ENCODE measurements around the gene NCR3LG1. TPM values are rescaled to one million over a fixed set of nuclear protein-coding genes. Genes with fewer than 3 reads are reported as not detected.

The NCR3LG1 gene
- 2.1 TPM for total RNA-seq

- intact Hi-C loops (cut with DNase I), result no loop called here
- peak; percentile 84 for ATAC-seq
- peak; percentile 77 for DNase-seq (ENCODE audit: low spot score)
Observed at GRCh38 chr11:17351510-17352176, at the start of gene NCR3LG1. Gene NCR3LG1 (plus strand): TSS chr11:17351800. CDS start chr11:17351970, 170 bp downstream.

- intact Hi-C loops (cut with DNase I), result no loop called here
- ATAC-seq (no peak), DNase-seq (ENCODE audit: low spot score) (no peak)
Observed at GRCh38 chr11:17313349-17314231, 38.0 kb upstream of the NCR3LG1 start.

- ATAC-seq (peak; percentile 50), DNase-seq (ENCODE audit: low spot score) (no peak)
- intact Hi-C loops (cut with DNase I), result no loop called here
Observed at GRCh38 chr11:17314232-17314547, 37.4 kb upstream of the NCR3LG1 start.

GRCh38 chr11:17314904-17315426 lies 36.6 kb upstream of the NCR3LG1 start:
- ATAC-seq (no peak), DNase-seq (ENCODE audit: low spot score) (no peak)
- intact Hi-C loops (cut with DNase I), result no loop called here

- ATAC-seq (no peak), DNase-seq (ENCODE audit: low spot score) (no peak)
- intact Hi-C loops (cut with DNase I), result no loop called here
Observed at GRCh38 chr11:17328871-17329494, 22.6 kb upstream of the NCR3LG1 start.

GRCh38 chr11:17331669-17332068 lies 19.9 kb upstream of the NCR3LG1 start:
- intact Hi-C loops (cut with DNase I), result no loop called here
- ATAC-seq (no peak), DNase-seq (ENCODE audit: low spot score) (no peak)

GRCh38 chr11:17333799-17334586 lies 17.6 kb upstream of the NCR3LG1 start:
- intact Hi-C loops (cut with DNase I), result no loop called here
- DNase-seq (ENCODE audit: low spot score) (no peak), ATAC-seq (no peak)

GRCh38 chr11:17343257-17343656 lies 8.3 kb upstream of the NCR3LG1 start:
- intact Hi-C loops (cut with DNase I), result no loop called here
- ATAC-seq (no peak), DNase-seq (ENCODE audit: low spot score) (no peak)

GRCh38 chr11:17343907-17344306 lies 7.7 kb upstream of the NCR3LG1 start:
- ATAC-seq (no peak), DNase-seq (ENCODE audit: low spot score) (no peak)
- intact Hi-C loops (cut with DNase I), result no loop called here

- intact Hi-C loops (cut with DNase I), result no loop called here
- DNase-seq (ENCODE audit: low spot score) (no peak), ATAC-seq (no peak)
Observed at GRCh38 chr11:17347676-17348075, 3.9 kb upstream of the NCR3LG1 start.

GRCh38 chr11:17350455-17351171 lies 987 bp upstream of the NCR3LG1 start:
- intact Hi-C loops (cut with DNase I), result no loop called here
- no peak for ATAC-seq

GRCh38 chr11:17351172-17351509 lies 459 bp upstream of the NCR3LG1 start:
- no peak for ATAC-seq

More at GRCh38 chr11:17350455-17351171, 987 bp upstream of the NCR3LG1 start:
- DNase-seq (ENCODE audit: low spot score), result no peak

GRCh38 chr11:17352950-17353820 lies 1.6 kb downstream of the NCR3LG1 start:
- intact Hi-C loops (cut with DNase I), result no loop called here
- peak; percentile 80 for DNase-seq (ENCODE audit: low spot score)
- ATAC-seq, result peak; percentile 77

More at GRCh38 chr11:17351172-17351509, 459 bp upstream of the NCR3LG1 start:
- no peak for DNase-seq (ENCODE audit: low spot score)
- intact Hi-C loops (cut with DNase I), result no loop called here

- intact Hi-C loops (cut with DNase I), result no loop called here
- DNase-seq (ENCODE audit: low spot score) (no peak), ATAC-seq (no peak)
Observed at GRCh38 chr11:17353821-17354600, 2.4 kb downstream of the NCR3LG1 start.

GRCh38 chr11:17354601-17354991 lies 3.0 kb downstream of the NCR3LG1 start:
- intact Hi-C loops (cut with DNase I), result no loop called here
- ATAC-seq (no peak), DNase-seq (ENCODE audit: low spot score) (peak; percentile 65)

GRCh38 chr11:17366495-17366894 lies 14.9 kb downstream of the NCR3LG1 start:
- ATAC-seq (no peak), DNase-seq (ENCODE audit: low spot score) (no peak)
- intact Hi-C loops (cut with DNase I), result no loop called here

GRCh38 chr11:17368551-17368950 lies 17.0 kb downstream of the NCR3LG1 start:
- DNase-seq (ENCODE audit: low spot score) (no peak), ATAC-seq (no peak)
- intact Hi-C loops (cut with DNase I), result no loop called here
